Endothelial cell of umbilical vein (primary cell): ENCODE results near the gene RADIL. TPM values are rescaled to one million over a fixed set of nuclear protein-coding genes. Genes with fewer than 3 reads are reported as not detected.

ENCODE experiments used
- BruUV-seq: library from RNA; stranded (reverse); fragments of 400-500 nt; replicated peaks from 2 replicates; lab custom pipeline; 2021; lab: Mats Ljungman, UMichigan
- CTCF ChIA-PET: fragments of 300-600, 350-600 bp; sonication (Branson Sonifier 250); formaldehyde crosslinking; loops from one replicate; lab custom pipeline; 2021; ENCODE audit warnings: antibody characterized with exemption, inconsistent platforms; lab: Charles Lee
- POLR2A ChIA-PET: fragments of 300-600, 350-600 bp; sonication (Branson Sonifier 250); formaldehyde crosslinking; loops from one replicate; lab custom pipeline; 2021; ENCODE audit warnings: antibody characterized with exemption, inconsistent platforms; lab: Charles Lee
- DNase-seq: peaks from one replicate; pipeline ENCODE4 v3.0.0-alpha.2; 2011; ENCODE audit warnings: low read depth, low spot score
- FAIRE-seq: peaks from 2 replicates; lab custom pipeline; 2011; peaks lifted over from hg19 to GRCh38; lab: Jason Lieb, UNC
- H2AFZ ChIP-seq: 2 replicates; pipeline ENCODE4 v1.6.0; 2012; ENCODE audit warnings: low read depth, low read length, control low read depth, inconsistent platforms
- H3K27ac ChIP-seq: 2 replicates; pipeline ENCODE4 v1.5.1; 2011; ENCODE audit warnings: low read depth, mild to moderate bottlenecking, control low read depth, low read length, moderate library complexity; ENCODE audit not compliant: insufficient read depth
- H3K27me3 ChIP-seq, 2 experiments: 2 replicates each; pipeline versions ENCODE4 v1.6.0 to v1.6.1; 2011; ENCODE audit warnings: low read length in 2 of 2, mixed read lengths in 1 of 2; ENCODE audit not compliant: control insufficient read depth in 2 of 2, insufficient read depth in 2 of 2
- H3K36me3 ChIP-seq, 2 experiments: 2 replicates in 1 of 2; 3 replicates in 1 of 2; pipeline ENCODE4 v1.5.1; 2011; ENCODE audit warnings: low read length in 2 of 2, mild to moderate bottlenecking in 1 of 2, moderate library complexity in 1 of 2; ENCODE audit not compliant: control insufficient read depth in 2 of 2, insufficient read depth in 2 of 2; ENCODE audit errors: extremely low read depth in 1 of 2
- H3K4me1 ChIP-seq: 3 replicates; pipeline ENCODE4 v1.5.1; 2011; ENCODE audit warnings: mild to moderate bottlenecking, low read length; ENCODE audit not compliant: control insufficient read depth, insufficient read depth; ENCODE audit errors: extremely low read depth
- H3K4me2 ChIP-seq: 2 replicates; pipeline ENCODE4 v1.6.1; 2011; ENCODE audit warnings: low read length, control low read depth, mixed read lengths; ENCODE audit not compliant: insufficient read depth
- H3K4me3 ChIP-seq, 3 experiments: fragments of 200-600 bp in 1 of 3; sonication (generic), shearing (Covaris generic) in 1 of 3; replicated peaks in 1 of 3; 2 replicates each; pipeline ENCODE4 v1.5.1; 2011 to 2016; ENCODE audit warnings: control low read depth in 3 of 3, low read length in 3 of 3, mild to moderate bottlenecking in 2 of 3, inconsistent platforms in 1 of 3, low read depth in 1 of 3, moderate library complexity in 1 of 3; ENCODE audit not compliant: insufficient read depth in 1 of 3
- H3K79me2 ChIP-seq: 2 replicates; pipeline ENCODE4 v1.6.0; 2012; ENCODE audit warnings: low read length, inconsistent platforms; ENCODE audit not compliant: control insufficient read depth, insufficient read depth
- H3K9ac ChIP-seq: replicated peaks from 2 replicates; pipeline ENCODE3; 2011; ENCODE audit warnings: low read length, control low read depth; ENCODE audit not compliant: insufficient read depth; ENCODE audit errors: extremely low read depth
- H3K9me1 ChIP-seq: replicated peaks from 3 replicates; pipeline ENCODE4 v1.6.0; 2011; ENCODE audit warnings: mild to moderate bottlenecking, low read length; ENCODE audit not compliant: control insufficient read depth, insufficient read depth; ENCODE audit errors: extremely low read depth
- H3K9me3 ChIP-seq: replicated peaks from 2 replicates; pipeline ENCODE4 v1.5.1; 2012; ENCODE audit warnings: low read length, inconsistent platforms; ENCODE audit not compliant: control insufficient read depth, insufficient read depth
- H4K20me1 ChIP-seq: replicated peaks from 2 replicates; pipeline ENCODE3; 2011; ENCODE audit warnings: mild to moderate bottlenecking, low read length; ENCODE audit not compliant: control insufficient read depth, insufficient read depth; ENCODE audit errors: extremely low read depth
- EZH2 ChIP-seq: IDR thresholded peaks from 2 replicates; pipeline ENCODE4 v1.6.1; 2012; ENCODE audit warnings: borderline replicate concordance, low read depth, mild to moderate bottlenecking, moderate library complexity, low read length, inconsistent platforms; ENCODE audit not compliant: severe bottlenecking
- FOS ChIP-seq: IDR thresholded peaks from 2 replicates; pipeline ENCODE4 v1.6.1; 2011; ENCODE audit warnings: mild to moderate bottlenecking, low read length, moderate library complexity, borderline replicate concordance; ENCODE audit not compliant: insufficient read depth
- GATA2 ChIP-seq: IDR thresholded peaks from 2 replicates; pipeline ENCODE4 v1.7.0; 2011; ENCODE audit warnings: low read depth, mild to moderate bottlenecking, moderate library complexity, mixed read lengths, low read length; ENCODE audit not compliant: insufficient read length, insufficient read depth
- JUN ChIP-seq: IDR thresholded peaks from 2 replicates; pipeline ENCODE4 v1.6.1; 2011; ENCODE audit warnings: borderline replicate concordance, low read depth; ENCODE audit not compliant: insufficient read length, insufficient read depth
- MYC ChIP-seq: IDR thresholded peaks from one replicate; pipeline ENCODE4 v1.6.1; 2011; ENCODE audit warnings: mild to moderate bottlenecking, low read depth, low read length
- POLR2A ChIP-seq: IDR thresholded peaks from 2 replicates; pipeline ENCODE4 v1.6.1; 2012; ENCODE audit warnings: low read depth, mild to moderate bottlenecking, control low read depth, low read length
- POLR2AphosphoS5 ChIP-seq: IDR thresholded peaks from 2 replicates; pipeline ENCODE4 v1.6.1; 2012; ENCODE audit warnings: low read depth, mild to moderate bottlenecking, control low read depth, low read length, moderate library complexity; ENCODE audit not compliant: insufficient read depth
- dilution Hi-C: fragments of 300-500 bp; cut with MboI; formaldehyde crosslinking; loops from one replicate; pipeline ENCODE4 v1.15.0; 2019; ENCODE audit warnings: low sequenced_read_pairs; ENCODE audit not compliant: extremely low pct_ligation_motif_present
- intact Hi-C: fragments of 100-400 bp; cut with micrococcal nuclease; formaldehyde crosslinking; loops from one replicate; pipeline ENCODE4 v1.10.0; 2022
- polyA plus RNA-seq, 4 experiments: library from polyadenylated mRNA; depleted of rRNA in 3 of 4; stranded (reverse) in 3 of 4; unstranded in 1 of 4; fragments of >200 nt; gene quantifications; 2 replicates each; pipeline versions ENCODE4 v1.2.1 to v1.2.3, GENCODE V29; 2011 to 2012; ENCODE audit warnings: missing spikeins in 1 of 4
- total RNA-seq: library from RNA; stranded (reverse); gene quantifications from 2 replicates; pipeline ENCODE4 v1.2.3, GENCODE V29; 2021
- TF ChIP-seq, protein P1 (sequence below): IDR thresholded peaks from 2 replicates; pipeline ENCODE4 v1.6.1; 2011; ENCODE audit not compliant: insufficient read depth, insufficient read length
- TF ChIP-seq, protein P2 (sequence below), 2 donors: IDR thresholded peaks; 1 replicate in 1 of 2; 2 replicates in 1 of 2; pipeline ENCODE4 v1.5.1; 2011; ENCODE audit warnings: low read length in 2 of 2, mild to moderate bottlenecking in 2 of 2, moderate library complexity in 2 of 2, control low read depth in 1 of 2, inconsistent platforms in 1 of 2, low read depth in 1 of 2; ENCODE audit not compliant: insufficient read depth in 1 of 2; ENCODE audit errors: extremely low read depth in 1 of 2

Gene RADIL
- total and polyA plus RNA-seq, 2 donors (not counting 3 experiments of a cell fraction or from before 2014, with no cell fraction given) = 1.2 to 2.5 TPM

DNA sequence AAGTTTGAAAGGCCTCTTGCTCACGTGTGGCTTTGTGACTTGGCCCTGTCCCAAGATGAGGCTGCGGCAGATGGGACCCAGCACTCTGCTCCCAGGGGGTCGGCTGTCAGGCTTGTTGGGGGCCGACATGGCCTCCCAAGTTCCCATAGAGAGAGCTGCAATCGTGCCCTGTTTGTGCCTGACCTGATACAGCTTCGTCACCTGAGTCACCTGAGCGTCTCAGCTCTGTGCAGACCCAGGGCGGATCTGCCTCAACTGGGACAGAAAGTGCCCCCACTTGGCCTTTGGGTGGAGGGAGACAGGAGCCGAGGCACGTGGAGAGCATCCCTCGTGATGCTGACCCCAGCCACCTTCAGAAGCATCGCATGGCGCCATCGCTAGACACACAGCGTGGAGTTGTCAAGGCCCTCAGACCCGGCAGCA is 43.4 kb downstream of the RADIL start:
- Histone ChIP-seq H3K36me3 (no peaks in the 10 kb centered on the region), H4K20me1 (no peaks in the 10 kb centered on the region), H2AFZ (no peak overlapping the region), H3K79me2 (no peaks in the 10 kb centered on the region), H3K4me3 (no peak overlapping the region), H3K27ac (no peak overlapping the region), H3K9ac (no peak overlapping the region), H3K4me2 (no peak overlapping the region), H3K9me1 (no peaks in the 10 kb centered on the region), H3K27me3 (no peaks in the 10 kb centered on the region), H3K4me1 (no peaks in the 10 kb centered on the region), H3K9me3 (no peaks in the 10 kb centered on the region)
- intact Hi-C loops (no loop called here), dilution Hi-C loops (no loop called here)
- no TSS peak for BruUV-seq
- DNase-seq (no peak), FAIRE-seq (no peak)
- ChIA-PET CTCF (interaction anchor here (1.2 kb wide), 1 partner anchor 10 kb away, joined by 5 read pairs; no protein-coding TSS in a partner anchor), POLR2A (no interaction called here)
- TF ChIP-seq, protein P1, sequence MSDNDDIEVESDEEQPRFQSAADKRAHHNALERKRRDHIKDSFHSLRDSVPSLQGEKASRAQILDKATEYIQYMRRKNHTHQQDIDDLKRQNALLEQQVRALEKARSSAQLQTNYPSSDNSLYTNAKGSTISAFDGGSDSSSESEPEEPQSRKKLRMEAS = no peak
- TF ChIP-seq JUN (no peak), FOS (no peak), POLR2A (no peak), GATA2 (no peak), POLR2AphosphoS5 (no peak), MYC (no peak), EZH2 (no peak)
- TF ChIP-seq, protein P2, sequence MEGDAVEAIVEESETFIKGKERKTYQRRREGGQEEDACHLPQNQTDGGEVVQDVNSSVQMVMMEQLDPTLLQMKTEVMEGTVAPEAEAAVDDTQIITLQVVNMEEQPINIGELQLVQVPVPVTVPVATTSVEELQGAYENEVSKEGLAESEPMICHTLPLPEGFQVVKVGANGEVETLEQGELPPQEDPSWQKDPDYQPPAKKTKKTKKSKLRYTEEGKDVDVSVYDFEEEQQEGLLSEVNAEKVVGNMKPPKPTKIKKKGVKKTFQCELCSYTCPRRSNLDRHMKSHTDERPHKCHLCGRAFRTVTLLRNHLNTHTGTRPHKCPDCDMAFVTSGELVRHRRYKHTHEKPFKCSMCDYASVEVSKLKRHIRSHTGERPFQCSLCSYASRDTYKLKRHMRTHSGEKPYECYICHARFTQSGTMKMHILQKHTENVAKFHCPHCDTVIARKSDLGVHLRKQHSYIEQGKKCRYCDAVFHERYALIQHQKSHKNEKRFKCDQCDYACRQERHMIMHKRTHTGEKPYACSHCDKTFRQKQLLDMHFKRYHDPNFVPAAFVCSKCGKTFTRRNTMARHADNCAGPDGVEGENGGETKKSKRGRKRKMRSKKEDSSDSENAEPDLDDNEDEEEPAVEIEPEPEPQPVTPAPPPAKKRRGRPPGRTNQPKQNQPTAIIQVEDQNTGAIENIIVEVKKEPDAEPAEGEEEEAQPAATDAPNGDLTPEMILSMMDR (IDR thresholded peaks at IDR 0.05; ENCODE audit: extremely low read depth in 1 of 2, insufficient read depth in 1 of 2, low read depth in 1 of 2, low read length in 2 of 2) = no peak
